H9 (cell line): Measurements from ENCODE around the gene LARP4B. TPM values are rescaled to one million over a fixed set of nuclear protein-coding genes. Genes with fewer than 3 reads are reported as not detected.

Experiments
- DNase-seq: peaks from one replicate; pipeline ENCODE4 v3.0.0-alpha.2; 2017
- H2AFZ ChIP-seq: one replicate; pipeline ENCODE4 v1.6.1; 2013; ENCODE audit warnings: mild to moderate bottlenecking, low read length, control low read depth, moderate library complexity
- H2AK5ac ChIP-seq: 2 replicates; pipeline ENCODE4 v1.6.1; 2013; ENCODE audit warnings: low read length, control low read depth, mixed read lengths; ENCODE audit not compliant: insufficient read length
- H2BK120ac ChIP-seq: one replicate; pipeline ENCODE4 v1.6.1; 2013; ENCODE audit warnings: low read depth, mild to moderate bottlenecking, low read length, control low read depth, inconsistent platforms; ENCODE audit not compliant: poor library complexity, severe bottlenecking
- H2BK12ac ChIP-seq: 2 replicates; pipeline ENCODE4 v1.6.1; 2013; ENCODE audit warnings: low read length, control low read depth, mixed read lengths, low read depth; ENCODE audit not compliant: insufficient read length
- H2BK15ac ChIP-seq: 2 replicates; pipeline ENCODE4 v1.6.1; 2013; ENCODE audit warnings: low read depth, low read length, control low read depth
- H2BK20ac ChIP-seq: one replicate; pipeline ENCODE4 v1.6.1; 2013; ENCODE audit warnings: low read depth, mild to moderate bottlenecking, low read length, control low read depth, inconsistent platforms; ENCODE audit not compliant: poor library complexity, severe bottlenecking
- H2BK5ac ChIP-seq: 2 replicates; pipeline ENCODE4 v1.6.1; 2013; ENCODE audit warnings: low read length, control low read depth, mixed read lengths; ENCODE audit not compliant: insufficient read length
- H3K14ac ChIP-seq: 2 replicates; pipeline ENCODE4 v1.6.1; 2013; ENCODE audit warnings: low read length, control low read depth; ENCODE audit not compliant: insufficient read depth
- H3K18ac ChIP-seq: 2 replicates; pipeline ENCODE4 v1.6.1; 2013; ENCODE audit warnings: low read depth, mild to moderate bottlenecking, mixed read lengths, low read length, control low read depth; ENCODE audit not compliant: insufficient read length
- H3K23ac ChIP-seq: 2 replicates; pipeline ENCODE4 v1.6.1; 2013; ENCODE audit warnings: low read length, control low read depth, mixed read lengths, low read depth; ENCODE audit not compliant: insufficient read length
- H3K23me2 ChIP-seq: 2 replicates; pipeline ENCODE4 v1.6.1; 2013; ENCODE audit warnings: low read depth, mild to moderate bottlenecking, mixed read lengths, low read length, control low read depth; ENCODE audit not compliant: insufficient read length, poor library complexity, severe bottlenecking
- H3K27ac ChIP-seq: 2 replicates; pipeline ENCODE4 v1.5.1; 2013; ENCODE audit warnings: low read length, control low read depth, mixed read lengths, low read depth; ENCODE audit not compliant: insufficient read length
- H3K27me3 ChIP-seq: 2 replicates; pipeline ENCODE4 v1.6.1; 2013; ENCODE audit warnings: low read length, control low read depth, inconsistent platforms; ENCODE audit not compliant: insufficient read depth
- H3K4ac ChIP-seq: 2 replicates; pipeline ENCODE4 v1.6.1; 2013; ENCODE audit warnings: low read depth, mild to moderate bottlenecking, control low read depth, inconsistent platforms, low read length, moderate library complexity
- H3K4me1 ChIP-seq: 2 replicates; pipeline ENCODE4 v1.6.1; 2013; ENCODE audit warnings: low read length, control low read depth, inconsistent platforms; ENCODE audit not compliant: insufficient read depth
- H3K4me2 ChIP-seq: 2 replicates; pipeline ENCODE4 v1.6.1; 2013; ENCODE audit warnings: low read length, control low read depth, mixed read lengths; ENCODE audit not compliant: insufficient read length, insufficient read depth
- H3K56ac ChIP-seq: 2 replicates; pipeline ENCODE4 v1.6.1; 2013; ENCODE audit warnings: low read depth, mild to moderate bottlenecking, mixed read lengths, low read length, control low read depth; ENCODE audit not compliant: insufficient read length
- H3K79me1 ChIP-seq: 2 replicates; pipeline ENCODE4 v1.6.1; 2013; ENCODE audit warnings: low read depth, mild to moderate bottlenecking, moderate library complexity, low read length, control low read depth, inconsistent platforms; ENCODE audit not compliant: insufficient read depth, poor library complexity, severe bottlenecking
- H3K79me2 ChIP-seq: 2 replicates; pipeline ENCODE4 v1.6.1; 2013; ENCODE audit warnings: low read length, control low read depth, inconsistent platforms; ENCODE audit not compliant: insufficient read depth
- H3K9ac ChIP-seq: 2 replicates; pipeline ENCODE4 v1.6.1; 2013; ENCODE audit warnings: low read length, control low read depth, mixed read lengths; ENCODE audit not compliant: insufficient read length; ENCODE audit errors: extremely low read depth
- H3K9me3 ChIP-seq: one replicate; pipeline ENCODE4 v1.6.1; 2013; ENCODE audit warnings: low read depth, low read length, inconsistent platforms; ENCODE audit not compliant: control insufficient read depth
- H3T11ph ChIP-seq: one replicate; pipeline ENCODE4 v1.6.1; 2013; ENCODE audit warnings: mild to moderate bottlenecking, low read length, control low read depth, inconsistent platforms
- H4K20me1 ChIP-seq: one replicate; pipeline ENCODE4 v1.6.1; 2013; ENCODE audit not compliant: control insufficient read depth, insufficient read length, insufficient read depth
- H4K5ac ChIP-seq: 2 replicates; pipeline ENCODE4 v1.6.1; 2013; ENCODE audit warnings: low read depth, mild to moderate bottlenecking, mixed read lengths, low read length, control low read depth; ENCODE audit not compliant: insufficient read length
- H4K8ac ChIP-seq: replicated peaks from 2 replicates; pipeline ENCODE4 v1.6.1; 2013; ENCODE audit warnings: low read length, control low read depth, mixed read lengths, low read depth; ENCODE audit not compliant: insufficient read length
- H4K91ac ChIP-seq: 2 replicates; pipeline ENCODE4 v1.6.1; 2013; ENCODE audit warnings: low read depth, mild to moderate bottlenecking, moderate library complexity, mixed read lengths, low read length, control low read depth; ENCODE audit not compliant: insufficient read length
- H3K27ac Mint-ChIP-seq, 3 experiments: 2 replicates in 2 of 3; 3 replicates in 1 of 3; pipeline ENCODE4 v1.8.0; 2020 to 2021; ENCODE audit warnings: mixed read lengths in 3 of 3, mild to moderate bottlenecking in 1 of 3, moderate library complexity in 1 of 3
- H3K27me3 Mint-ChIP-seq: 2 replicates; pipeline ENCODE4 v1.8.0; 2021; ENCODE audit warnings: low read depth, mild to moderate bottlenecking, moderate library complexity, mixed read lengths
- H3K36me3 Mint-ChIP-seq, 3 experiments: 2 replicates in 2 of 3; 3 replicates in 1 of 3; pipeline ENCODE4 v1.8.0; 2020 to 2021; ENCODE audit warnings: low read depth in 3 of 3, mixed read lengths in 3 of 3; ENCODE audit not compliant: insufficient read depth in 1 of 3
- H3K4me1 Mint-ChIP-seq, 2 experiments: 2 replicates each; pipeline ENCODE4 v1.8.0; 2020; ENCODE audit warnings: mixed read lengths in 2 of 2
- H3K4me3 Mint-ChIP-seq, 2 experiments: 2 replicates in 1 of 2; 3 replicates in 1 of 2; pipeline ENCODE4 v1.8.0; 2020 to 2021; ENCODE audit warnings: mild to moderate bottlenecking in 2 of 2, mixed read lengths in 2 of 2, moderate library complexity in 1 of 2
- H3K9me3 Mint-ChIP-seq, 2 experiments: 2 replicates in 1 of 2; 3 replicates in 1 of 2; pipeline ENCODE4 v1.8.0; 2020; ENCODE audit warnings: mild to moderate bottlenecking in 2 of 2, mixed read lengths in 2 of 2, moderate library complexity in 1 of 2
- CTCF ChIP-seq: fragments of 200-600 bp; sonication (generic); conservative IDR thresholded peaks from 3 replicates; pipeline ENCODE4 v1.8.0; 2021; ENCODE audit warnings: antibody characterized with exemption, mild to moderate bottlenecking
- WGBS: extraction: QIAGEN DNeasy Blood & Tissue Kit; methylation state at CpG from one replicate; pipeline ENCODE4 v1.1.7; 2013; ENCODE audit warnings: missing lambda C conversion rate, low lambda C conversion rate, mixed read lengths; ENCODE audit not compliant: insufficient read length; ENCODE audit errors: extremely low coverage; 5-methylcytosine and 5-hydroxymethylcytosine counted together
- total RNA-seq: library from RNA; stranded (reverse); gene quantifications from 2 replicates; pipeline ENCODE4 v1.2.1, GENCODE V29; 2021

The LARP4B gene
- total RNA-seq, 1 experiment from 2014 or later: 88.9 TPM

- Histone ChIP-seq H3K23ac (no peak overlapping the region), H3K79me2 (peaks cover 5% of the 10 kb centered on the region; the same call in 1 of the 2 replicates), H3K79me1 (peaks cover 3% of the 10 kb centered on the region), H3K27ac (no peak overlapping the region), H3K4me2 (no peak overlapping the region), H3K27me3 (no peaks in the 10 kb centered on the region), H3K18ac (no peak overlapping the region), H3K9me3 (no peaks in the 10 kb centered on the region), H3K56ac (no peak overlapping the region), H3T11ph (no peak overlapping the region), H3K14ac (no peak overlapping the region), H2BK120ac (no peak overlapping the region), H3K4me1 (no peaks in the 10 kb centered on the region), H3K23me2 (no peaks in the 10 kb centered on the region), H2BK12ac (no peak overlapping the region), H4K91ac (no peak overlapping the region), H4K20me1 (no peaks in the 10 kb centered on the region), H2AFZ (no peak overlapping the region), H2BK15ac (no peak overlapping the region), H4K8ac (no peak overlapping the region), H4K5ac (no peak overlapping the region), H2BK20ac (no peak overlapping the region), H2AK5ac (no peak overlapping the region), H3K9ac (no peak overlapping the region), H2BK5ac (no peak overlapping the region), H3K4ac (no peak overlapping the region)
- DNase-seq: no peak
- no peak overlapping the region; a peak in 1 of 7 replicates for H3K27ac Mint-ChIP-seq
- H3K4me1 Mint-ChIP-seq: no peaks in the 10 kb centered on the region; a peak in 1 of 4 replicates
- no peak overlapping the region for H3K4me3 Mint-ChIP-seq
- no peaks in the 10 kb centered on the region for H3K9me3 Mint-ChIP-seq
- H3K27me3 Mint-ChIP-seq: no peaks in the 10 kb centered on the region
- WGBS: no CpG with 5 or more reads among the region's 8 CpGs
- peaks cover 24 to 72% (median 42%) of the 10 kb centered on the region in 3 experiments; a peak in 6 of 7 replicates for H3K36me3 Mint-ChIP-seq
- TF ChIP-seq CTCF: no peak
These were observed 87.0 kb downstream of the LARP4B start for GRCh38 chr10:844552-844951.
